Measurements from ENCODE around the gene RIC3.

GRCh38 chr11:8102965-8103364, 65.9 kb downstream of the RIC3 start:
- no peak for TF ChIP-seq EZH2 (IDR thresholded peaks at IDR 0.05; ENCODE audit: borderline replicate concordance, low read length)
- TF ChIP-seq, protein P1, sequence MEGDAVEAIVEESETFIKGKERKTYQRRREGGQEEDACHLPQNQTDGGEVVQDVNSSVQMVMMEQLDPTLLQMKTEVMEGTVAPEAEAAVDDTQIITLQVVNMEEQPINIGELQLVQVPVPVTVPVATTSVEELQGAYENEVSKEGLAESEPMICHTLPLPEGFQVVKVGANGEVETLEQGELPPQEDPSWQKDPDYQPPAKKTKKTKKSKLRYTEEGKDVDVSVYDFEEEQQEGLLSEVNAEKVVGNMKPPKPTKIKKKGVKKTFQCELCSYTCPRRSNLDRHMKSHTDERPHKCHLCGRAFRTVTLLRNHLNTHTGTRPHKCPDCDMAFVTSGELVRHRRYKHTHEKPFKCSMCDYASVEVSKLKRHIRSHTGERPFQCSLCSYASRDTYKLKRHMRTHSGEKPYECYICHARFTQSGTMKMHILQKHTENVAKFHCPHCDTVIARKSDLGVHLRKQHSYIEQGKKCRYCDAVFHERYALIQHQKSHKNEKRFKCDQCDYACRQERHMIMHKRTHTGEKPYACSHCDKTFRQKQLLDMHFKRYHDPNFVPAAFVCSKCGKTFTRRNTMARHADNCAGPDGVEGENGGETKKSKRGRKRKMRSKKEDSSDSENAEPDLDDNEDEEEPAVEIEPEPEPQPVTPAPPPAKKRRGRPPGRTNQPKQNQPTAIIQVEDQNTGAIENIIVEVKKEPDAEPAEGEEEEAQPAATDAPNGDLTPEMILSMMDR (IDR thresholded peaks at IDR 0.05; ENCODE audit: low read length), result no peak

Data from OCI-LY1 (cell line).